ENCODE measurements around the gene STK4.

- TF ChIP-seq YY1 (IDR thresholded peaks at IDR 0.05; ENCODE audit: insufficient read depth, insufficient read length): no peak
- TF ChIP-seq ZNF274 (IDR thresholded peaks at IDR 0.05; ENCODE audit: low read depth, low read length): no peak
- no peak for TF ChIP-seq SUZ12 (IDR thresholded peaks at IDR 0.05; ENCODE audit: extremely low read depth, insufficient read depth, insufficient read length)
Observed at GRCh38 chr20:45069261-45069660, 102.9 kb downstream of the STK4 start.

Data from NT2/D1 (cell line).